OCI-LY1 (cell line): ENCODE data around the gene STX12.
"Not testable (repeated sequence)": the region's sequence is repeated elsewhere in the genome, so short reads cannot be mapped to it uniquely, and the experiment has no call there.

Source experiments
- H2AFZ ChIP-seq: fragments of 200-600 bp; sonication (generic), shearing (Covaris generic); 2 replicates; pipeline ENCODE4 v1.6.0; 2014; ENCODE audit warnings: antibody characterized with exemption, mild to moderate bottlenecking, low read length
- H3F3A ChIP-seq: fragments of 200-600 bp; sonication (generic), shearing (Covaris generic); 2 replicates; pipeline ENCODE4 v1.6.0; 2014; ENCODE audit warnings: mild to moderate bottlenecking, antibody characterized with exemption, low read length, moderate library complexity; ENCODE audit not compliant: insufficient read depth
- H3K27ac ChIP-seq: fragments of 200-600 bp; sonication (generic); 2 replicates; pipeline ENCODE4 v1.5.1; 2014; ENCODE audit warnings: low read length, mixed run types, mild to moderate bottlenecking, low read depth; ENCODE audit not compliant: poor library complexity, severe bottlenecking
- H3K27me3 ChIP-seq: fragments of 200-600 bp; sonication (generic); 2 replicates; pipeline ENCODE4 v1.6.0; 2014; ENCODE audit warnings: antibody characterized with exemption, mild to moderate bottlenecking, low read length, moderate library complexity; ENCODE audit not compliant: insufficient read depth
- H3K36me3 ChIP-seq: fragments of 200-600 bp; sonication (generic); 2 replicates; pipeline ENCODE4 v1.6.1; 2014; ENCODE audit warnings: mild to moderate bottlenecking, antibody characterized with exemption, low read length, moderate library complexity, mixed read lengths; ENCODE audit not compliant: insufficient read depth
- H3K4me1 ChIP-seq: fragments of 200-600 bp; sonication (generic); 2 replicates; pipeline ENCODE4 v1.5.1; 2014; ENCODE audit warnings: mild to moderate bottlenecking, low read length, moderate library complexity; ENCODE audit not compliant: insufficient read depth, severe bottlenecking
- H3K4me2 ChIP-seq: fragments of 200-600 bp; sonication (generic), shearing (Covaris generic); 2 replicates; pipeline ENCODE4 v1.6.1; 2014; ENCODE audit warnings: low read length
- H3K4me3 ChIP-seq: fragments of 200-600 bp; sonication (generic); 2 replicates; pipeline ENCODE4 v1.5.1; 2014; ENCODE audit warnings: low read length, low read depth, mild to moderate bottlenecking, mixed read lengths; ENCODE audit not compliant: poor library complexity, severe bottlenecking
- H3K79me2 ChIP-seq: fragments of 200-600 bp; shearing (Covaris generic); 2 replicates; pipeline ENCODE4 v1.6.1; 2016; ENCODE audit warnings: mixed run types, low read length, mixed read lengths; ENCODE audit not compliant: insufficient read depth
- H3K9ac ChIP-seq: fragments of 200-600 bp; sonication (generic), shearing (Covaris generic); 2 replicates; pipeline ENCODE4 v1.6.1; 2014; ENCODE audit warnings: mild to moderate bottlenecking, low read length, mixed read lengths
- H3K9me2 ChIP-seq: fragments of 200-600 bp; sonication (generic), shearing (Covaris generic); 2 replicates; pipeline ENCODE4 v1.6.1; 2014; ENCODE audit warnings: low read depth, mild to moderate bottlenecking, low read length, mixed read lengths
- H3K9me3 ChIP-seq: fragments of 200-600 bp; shearing (Covaris generic); 2 replicates; pipeline ENCODE4 v1.6.1; 2014; ENCODE audit warnings: low read length, mixed read lengths
- H4K20me1 ChIP-seq: fragments of 200-600 bp; sonication (generic), shearing (Covaris generic); 2 replicates; pipeline ENCODE4 v1.6.0; 2016; ENCODE audit warnings: mild to moderate bottlenecking, low read length; ENCODE audit not compliant: insufficient read depth
- CTCF ChIP-seq: fragments of 200-600 bp; sonication (generic), shearing (Covaris generic); IDR thresholded peaks from 2 replicates; pipeline ENCODE4 v1.5.1; 2017; ENCODE audit warnings: mild to moderate bottlenecking, antibody characterized with exemption, low read length, moderate library complexity, mixed read lengths
- EZH2 ChIP-seq: fragments of 200-600 bp; sonication (generic), shearing (Covaris generic); IDR thresholded peaks from 2 replicates; pipeline ENCODE4 v1.8.0; 2017; ENCODE audit warnings: borderline replicate concordance, mixed run types, mild to moderate bottlenecking, antibody characterized with exemption, low read length, moderate library complexity, mixed read lengths

Gene STX12

GRCh38 chr1:27806758-27807157, 33.7 kb downstream of the STX12 start:
- H3K4me1 ChIP-seq, result no peaks in the 10 kb centered on the region
- no peaks in the 10 kb centered on the region for H3K27me3 ChIP-seq
- peaks cover 46% of the 10 kb centered on the region for H3K36me3 ChIP-seq
- no peaks in the 10 kb centered on the region for H3K9me3 ChIP-seq
- H3F3A ChIP-seq, result no peaks in the 10 kb centered on the region
- no peaks in the 10 kb centered on the region for H4K20me1 ChIP-seq
- TF ChIP-seq EZH2, result no peak
- TF ChIP-seq CTCF, result no peak
- no peaks in the 10 kb centered on the region for H3K9me2 ChIP-seq
- H2AFZ ChIP-seq, result no peak overlapping the region
- no peak overlapping the region for H3K9ac ChIP-seq
- no peaks in the 10 kb centered on the region for H3K79me2 ChIP-seq
- H3K27ac ChIP-seq, result no peak overlapping the region
- H3K4me3 ChIP-seq, result no peak overlapping the region
- no peak overlapping the region for H3K4me2 ChIP-seq

GRCh38 chr1:27807385-27807784, 34.4 kb downstream of the STX12 start:
- no peak overlapping the region for H3K4me2 ChIP-seq
- no peak overlapping the region for H3K4me3 ChIP-seq
- no peaks in the 10 kb centered on the region for H3K79me2 ChIP-seq
- H3K27ac ChIP-seq, result no peak overlapping the region
- no peaks in the 10 kb centered on the region for H3K27me3 ChIP-seq
- no peaks in the 10 kb centered on the region for H3F3A ChIP-seq
- H4K20me1 ChIP-seq, result no peaks in the 10 kb centered on the region
- H3K9me3 ChIP-seq, result no peaks in the 10 kb centered on the region
- H3K36me3 ChIP-seq, result peaks cover 40% of the 10 kb centered on the region
- no peak for TF ChIP-seq EZH2
- TF ChIP-seq CTCF, result no peak
- no peaks in the 10 kb centered on the region for H3K9me2 ChIP-seq
- no peaks in the 10 kb centered on the region for H3K4me1 ChIP-seq
- H2AFZ ChIP-seq, result no peak overlapping the region
- H3K9ac ChIP-seq, result no peak overlapping the region

DNA sequence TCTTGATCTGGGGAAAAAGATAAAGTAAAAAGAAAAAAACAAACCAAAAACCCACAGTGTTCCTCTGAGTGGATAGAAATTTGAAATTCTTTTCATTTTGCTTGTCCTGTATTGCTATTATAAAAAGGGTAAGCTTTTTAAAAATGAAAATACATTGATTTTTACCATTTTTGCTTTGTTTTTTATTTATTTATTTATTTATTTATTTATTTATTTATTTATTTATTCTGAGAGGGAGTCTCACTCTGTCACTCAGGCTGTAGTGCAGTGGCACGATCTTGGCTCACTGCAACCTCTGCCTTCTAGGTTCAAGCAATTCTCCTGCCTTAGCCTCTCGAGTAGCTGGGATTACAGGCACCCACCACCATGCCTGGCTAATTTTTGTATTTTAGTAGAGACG, 35.1 kb downstream of the STX12 start:
- not testable (repeated sequence) for H2AFZ ChIP-seq, H3K4me1 ChIP-seq, H3K9me2 ChIP-seq, H4K20me1 ChIP-seq, H3K27ac ChIP-seq, H3K4me3 ChIP-seq, H3K9ac ChIP-seq, H3F3A ChIP-seq, H3K4me2 ChIP-seq, H3K27me3 ChIP-seq, H3K9me3 ChIP-seq, H3K79me2 ChIP-seq
- peaks cover 38% of the 10 kb centered on the region for H3K36me3 ChIP-seq

- Histone ChIP-seq H3K9me3 (no peaks in the 10 kb centered on the region), H3F3A (no peaks in the 10 kb centered on the region), H3K4me1 (no peaks in the 10 kb centered on the region), H3K36me3 (peaks cover 31% of the 10 kb centered on the region; the same call in 1 of the 2 replicates), H3K9me2 (no peaks in the 10 kb centered on the region), H3K27ac (no peak overlapping the region), H3K79me2 (no peaks in the 10 kb centered on the region), H3K4me3 (no peak overlapping the region), H2AFZ (no peak overlapping the region), H3K9ac (no peak overlapping the region), H3K4me2 (no peak overlapping the region), H4K20me1 (no peaks in the 10 kb centered on the region), H3K27me3 (no peaks in the 10 kb centered on the region)
- TF ChIP-seq CTCF (no peak), EZH2 (no peak)
Observed at GRCh38 chr1:27809883-27810282, 36.9 kb downstream of the STX12 start.
